IMR-90 (cell line): ENCODE measurements around the gene RPTOR. TPM values are rescaled to one million over a fixed set of nuclear protein-coding genes. Genes with fewer than 3 reads are reported as not detected.

Experiments
- ATAC-seq: fragments of 200-7000 bp; cut with Tn5 transposase; 2 replicates; pipeline ENCODE4 v1.9.1; 2020; ENCODE audit warnings: low read depth, mild to moderate bottlenecking, moderate library complexity
- BruUV-seq: library from RNA; stranded (reverse); fragments of 400-500 nt; replicated peaks from 2 replicates; lab custom pipeline; 2021; lab: Mats Ljungman, UMichigan
- CTCF ChIA-PET: fragments of 300-600 bp; formaldehyde crosslinking; extraction: SDS; loops from one replicate; lab custom pipeline; 2021; ENCODE audit warnings: antibody characterized with exemption; lab: Yijun Ruan, JAX
- POLR2A ChIA-PET: fragments of 300-600 bp; sonication (Branson Sonifier 250); formaldehyde crosslinking; loops from one replicate; lab custom pipeline; 2022; ENCODE audit warnings: antibody characterized with exemption; ENCODE audit not compliant: unreplicated experiment; lab: Charles Lee
- DNase-seq: peaks from one replicate; pipeline ENCODE4 v3.0.0; 2013
- H2AFZ ChIP-seq: replicated peaks from 2 replicates; pipeline ENCODE3; 2013; ENCODE audit warnings: low read length, mild to moderate bottlenecking; ENCODE audit not compliant: poor library complexity
- H2AK5ac ChIP-seq: 2 replicates; pipeline ENCODE4 v1.6.1; 2013; ENCODE audit warnings: low read depth, low read length, inconsistent platforms
- H2AK9ac ChIP-seq: replicated peaks from 2 replicates; pipeline ENCODE3; 2013; ENCODE audit warnings: mild to moderate bottlenecking, low read depth, low read length, moderate library complexity; ENCODE audit not compliant: poor library complexity
- H2BK120ac ChIP-seq: 2 replicates; pipeline ENCODE4 v1.6.1; 2013; ENCODE audit warnings: low read depth, low read length, inconsistent platforms
- H2BK15ac ChIP-seq: 3 replicates; pipeline ENCODE4 v1.6.1; 2013; ENCODE audit warnings: low read depth, low read length, inconsistent platforms
- H2BK20ac ChIP-seq: 2 replicates; pipeline ENCODE4 v1.6.1; 2013; ENCODE audit warnings: low read depth, mild to moderate bottlenecking, inconsistent platforms, low read length, moderate library complexity
- H2BK5ac ChIP-seq: 2 replicates; pipeline ENCODE4 v1.6.1; 2013; ENCODE audit warnings: mild to moderate bottlenecking, low read depth, low read length, inconsistent platforms; ENCODE audit not compliant: poor library complexity, severe bottlenecking
- H3K14ac ChIP-seq: replicated peaks from 2 replicates; pipeline ENCODE4 v1.6.1; 2013; ENCODE audit warnings: low read depth, low read length, inconsistent platforms
- H3K18ac ChIP-seq: 2 replicates; pipeline ENCODE4 v1.6.1; 2013; ENCODE audit warnings: low read depth, low read length, control low read depth
- H3K23ac ChIP-seq: 2 replicates; pipeline ENCODE4 v1.6.1; 2013; ENCODE audit warnings: low read depth, low read length, inconsistent platforms
- H3K27ac ChIP-seq: 2 replicates; pipeline ENCODE4 v1.5.1; 2013; ENCODE audit warnings: mild to moderate bottlenecking, control low read depth, low read length; ENCODE audit not compliant: insufficient read depth
- H3K27me3 ChIP-seq: 2 replicates; pipeline ENCODE4 v1.6.1; 2013; ENCODE audit warnings: low read length; ENCODE audit not compliant: control insufficient read depth, insufficient read depth
- H3K36me3 ChIP-seq: 2 replicates; pipeline ENCODE4 v1.6.1; 2013; ENCODE audit warnings: low read length, mixed read lengths; ENCODE audit not compliant: control insufficient read depth, insufficient read depth
- H3K4ac ChIP-seq: 2 replicates; pipeline ENCODE4 v1.6.1; 2013; ENCODE audit warnings: low read depth, low read length, inconsistent platforms
- H3K4me1 ChIP-seq: 2 replicates; pipeline ENCODE4 v1.6.1; 2013; ENCODE audit warnings: low read length, mixed read lengths; ENCODE audit not compliant: control insufficient read depth, insufficient read depth
- H3K4me2 ChIP-seq: 2 replicates; pipeline ENCODE4 v1.6.1; 2013; ENCODE audit warnings: low read depth, mild to moderate bottlenecking, control low read depth, low read length, moderate library complexity
- H3K4me3 ChIP-seq: 2 replicates; pipeline ENCODE4 v1.5.1; 2013; ENCODE audit warnings: low read depth, mild to moderate bottlenecking, control low read depth, low read length, moderate library complexity; ENCODE audit not compliant: insufficient read depth
- H3K56ac ChIP-seq: 2 replicates; pipeline ENCODE4 v1.6.1; 2013; ENCODE audit warnings: low read length, inconsistent platforms; ENCODE audit not compliant: insufficient read depth; ENCODE audit errors: extremely low read depth
- H3K79me1 ChIP-seq, 2 experiments: 2 replicates each; pipeline ENCODE4 v1.6.1; 2013; ENCODE audit warnings: low read length in 2 of 2, inconsistent platforms in 1 of 2, low read depth in 1 of 2
- H3K9ac ChIP-seq: 2 replicates; pipeline ENCODE4 v1.6.1; 2013; ENCODE audit warnings: low read depth, low read length, control low read depth
- H3K9me1 ChIP-seq: 2 replicates; pipeline ENCODE4 v1.6.1; 2013; ENCODE audit warnings: low read length, inconsistent platforms; ENCODE audit not compliant: insufficient read depth
- H3K9me3 ChIP-seq: 2 replicates; pipeline ENCODE4 v1.6.1; 2013; ENCODE audit warnings: low read length; ENCODE audit not compliant: control insufficient read depth, insufficient read depth
- H4K20me1 ChIP-seq: 2 replicates; pipeline ENCODE4 v1.6.1; 2013; ENCODE audit warnings: low read length, inconsistent platforms; ENCODE audit not compliant: insufficient read depth
- H4K5ac ChIP-seq: 2 replicates; pipeline ENCODE4 v1.6.1; 2013; ENCODE audit warnings: mild to moderate bottlenecking, low read depth, low read length, control low read depth
- H4K8ac ChIP-seq, 2 experiments: 2 replicates each; pipeline ENCODE4 v1.6.1; 2013; ENCODE audit warnings: low read depth in 2 of 2, low read length in 2 of 2, control low read depth in 1 of 2, inconsistent platforms in 1 of 2
- H4K91ac ChIP-seq: 2 replicates; pipeline ENCODE4 v1.6.1; 2013; ENCODE audit warnings: low read depth, low read length, inconsistent platforms; ENCODE audit not compliant: insufficient read depth
- BHLHE40 ChIP-seq: fragments of 150-350 bp; IDR thresholded peaks from 2 replicates; pipeline ENCODE4 v1.6.1; 2016; ENCODE audit warnings: mild to moderate bottlenecking, low read depth, low read length
- CEBPB ChIP-seq: IDR thresholded peaks from 2 replicates; pipeline ENCODE4 v1.6.1; 2012; ENCODE audit warnings: low read depth, low read length, improper control_type of control experiment
- CHD1 ChIP-seq: IDR thresholded peaks from 2 replicates; pipeline ENCODE4 v1.6.1; 2012; ENCODE audit warnings: low read depth, low read length, improper control_type of control experiment
- CTCF ChIP-seq: conservative IDR thresholded peaks from 2 replicates; pipeline ENCODE4 v1.5.1; 2012; ENCODE audit warnings: mild to moderate bottlenecking, low read depth, low read length, improper control_type of control experiment
- FOS ChIP-seq: fragments of 150-350 bp; IDR thresholded peaks from 2 replicates; pipeline ENCODE4 v1.6.1; 2016; ENCODE audit warnings: low read depth, low read length
- MAFK ChIP-seq: IDR thresholded peaks from 2 replicates; pipeline ENCODE4 v1.6.1; 2012; ENCODE audit warnings: low read depth, low read length, improper control_type of control experiment
- MAZ ChIP-seq: IDR thresholded peaks from 2 replicates; pipeline ENCODE4 v1.6.1; 2012; ENCODE audit warnings: low read depth, mild to moderate bottlenecking, low read length, improper control_type of control experiment, moderate library complexity, borderline replicate concordance
- MXI1 ChIP-seq: IDR thresholded peaks from 2 replicates; pipeline ENCODE4 v1.6.1; 2012; ENCODE audit warnings: low read depth, mild to moderate bottlenecking, low read length, moderate library complexity, borderline replicate concordance
- NFE2L2 ChIP-seq: fragments of 150-350 bp; IDR thresholded peaks from 2 replicates; pipeline ENCODE4 v1.6.1; 2016; ENCODE audit warnings: low read depth, mild to moderate bottlenecking, low read length
- POLR2A ChIP-seq: IDR thresholded peaks from 2 replicates; pipeline ENCODE4 v1.6.1; 2012; ENCODE audit warnings: mild to moderate bottlenecking, low read depth, low read length
- RAD21 ChIP-seq: IDR thresholded peaks from 2 replicates; pipeline ENCODE4 v1.6.1; 2012; ENCODE audit warnings: low read length, improper control_type of control experiment
- RCOR1 ChIP-seq: IDR thresholded peaks from 2 replicates; pipeline ENCODE4 v1.6.1; 2012; ENCODE audit warnings: mild to moderate bottlenecking, low read length, improper control_type of control experiment; ENCODE audit not compliant: insufficient replicate concordance
- RFX5 ChIP-seq: IDR thresholded peaks from 2 replicates; pipeline ENCODE4 v1.8.0; 2012; ENCODE audit warnings: low read depth, mild to moderate bottlenecking, low read length, moderate library complexity
- SMC3 ChIP-seq: fragments of 150-350 bp; IDR thresholded peaks from 2 replicates; pipeline ENCODE4 v1.6.1; 2016; ENCODE audit warnings: low read depth, mild to moderate bottlenecking, antibody characterized with exemption, low read length, moderate library complexity
- USF2 ChIP-seq: fragments of 150-350 bp; IDR thresholded peaks from 2 replicates; pipeline ENCODE4 v1.6.1; 2017; ENCODE audit warnings: mild to moderate bottlenecking, antibody characterized with exemption, low read length, low read depth
- WGBS, 2 experiments: methylation state at CpG; one replicate each; pipeline versions ENCODE4 v1.1.5 to v1.1.7; 2013; ENCODE audit warnings: missing lambda C conversion rate in 2 of 2; ENCODE audit not compliant: insufficient read length in 1 of 2; ENCODE audit errors: extremely low coverage in 2 of 2; 5-methylcytosine and 5-hydroxymethylcytosine counted together
- dilution Hi-C: fragments of 300-500 bp; cut with HindIII; formaldehyde crosslinking; loops from one replicate; pipeline ENCODE4 v1.14.3; 2018; ENCODE audit warnings: low sequenced_read_pairs; ENCODE audit not compliant: unreplicated experiment
- in situ Hi-C: fragments of 300-500 bp; cut with MboI; formaldehyde crosslinking; loops from 3 replicates; pipeline ENCODE4 v1.14.3; 2019; ENCODE audit warnings: low sequenced_read_pairs, inconsistent platforms, mixed read lengths
- intact Hi-C: fragments of 100-400 bp; cut with micrococcal nuclease; formaldehyde crosslinking; loops from 2 replicates; pipeline ENCODE4 v1.10.0; 2022
- polyA plus RNA-seq, 3 experiments: library from polyadenylated mRNA; depleted of rRNA; stranded (reverse); fragments of >200 nt; gene quantifications; 2 replicates each; pipeline ENCODE4 v1.2.3, GENCODE V29; 2012; ENCODE audit warnings: low replicate concordance in 1 of 3
- total RNA-seq: library from RNA; depleted of rRNA; stranded (reverse); fragments of >200 nt; gene quantifications from 2 replicates; pipeline ENCODE4 v1.2.3, GENCODE V29; 2012

Gene RPTOR
- total and polyA plus RNA-seq, 2 of the 4 experiments (the other 2 are of a cell fraction) = 10.8 to 14.7 TPM

DNA sequence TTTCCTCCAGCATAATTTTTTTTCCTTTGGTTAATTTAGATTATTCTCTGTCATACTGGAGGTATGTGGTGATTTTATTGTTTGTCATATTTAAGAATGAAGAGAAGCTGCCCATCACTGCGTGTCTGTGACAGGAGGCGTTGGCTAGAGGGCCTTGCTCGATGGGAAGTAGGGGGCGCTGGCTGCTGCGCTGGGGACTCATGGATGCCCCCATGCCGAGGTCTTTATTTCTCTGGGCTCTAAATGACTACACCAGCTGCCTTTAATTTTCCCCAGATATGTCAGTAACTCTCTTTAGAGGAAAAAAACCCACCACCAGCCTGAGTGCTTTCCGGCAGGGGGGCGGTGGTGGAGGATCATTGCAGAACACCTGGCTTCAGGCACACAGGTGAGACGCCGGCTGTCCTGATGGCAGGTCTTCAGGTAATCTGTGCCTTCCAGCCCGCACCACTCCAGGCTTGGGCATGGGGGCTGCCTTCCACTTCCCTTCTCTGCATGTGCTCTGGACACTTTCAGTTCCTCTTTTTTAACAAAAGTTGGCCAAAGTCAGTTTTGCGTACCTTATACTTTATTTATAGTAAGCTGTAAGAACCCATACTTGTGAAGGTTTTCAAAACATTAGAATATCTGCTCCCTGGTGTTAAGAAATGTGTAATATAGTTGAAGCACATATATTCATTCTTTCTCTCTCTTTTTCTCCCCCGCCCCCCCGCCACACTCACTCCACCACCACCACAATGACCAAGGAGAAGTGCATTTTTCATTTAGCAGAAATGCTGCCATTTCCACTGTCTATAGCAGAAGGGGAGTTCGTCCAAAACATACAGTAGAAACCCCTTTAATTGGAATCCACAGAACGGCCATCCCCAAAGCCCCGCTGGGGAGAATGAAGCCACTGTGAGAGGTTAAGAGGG, 192.7 kb downstream of the RPTOR start:
- Histone ChIP-seq H3K18ac (no peak overlapping the region), H3K4me3 (no peak overlapping the region), H2BK5ac (no peak overlapping the region), H3K27me3 (no peaks in the 10 kb centered on the region), H2BK120ac (no peak overlapping the region), H2AK5ac (no peak overlapping the region), H2AK9ac (no peak overlapping the region), H3K79me1 (peaks cover 6 to 17% of the 10 kb centered on the region in 2 experiments; a peak in 2 of 4 replicates), H3K23ac (no peak overlapping the region), H3K4me2 (no peak overlapping the region), H3K9ac (no peak overlapping the region), H2BK15ac (no peak overlapping the region), H3K27ac (no peak overlapping the region), H3K14ac (no peak overlapping the region), H3K36me3 (peaks cover 5% of the 10 kb centered on the region), H4K8ac (no peak overlapping the region), H4K20me1 (no peaks in the 10 kb centered on the region), H3K9me3 (peaks cover 4% of the 10 kb centered on the region), H2AFZ (no peak overlapping the region), H4K91ac (no peak overlapping the region), H3K4ac (no peak overlapping the region), H4K5ac (no peak overlapping the region), H3K4me1 (no peaks in the 10 kb centered on the region), H3K9me1 (peaks cover 8% of the 10 kb centered on the region), H3K56ac (no peak overlapping the region), H2BK20ac (no peak overlapping the region)
- DNase-seq = no peak
- POLR2A ChIA-PET = no interaction called here
- dilution Hi-C loops (no loop called here), in situ Hi-C loops (no loop called here), intact Hi-C loops (no loop called here)
- 77% methylated on average over 4 of the region's 17 CpGs; no CpG with 5 or more reads in 1 of the 2 experiments for WGBS, 2 experiments
- BruUV-seq = no TSS peak
- no peak for ATAC-seq
- CTCF ChIA-PET = no interaction called here
- no peak for TF ChIP-seq SMC3
- no peak for TF ChIP-seq MAZ
- no peak for TF ChIP-seq CEBPB
- no peak for TF ChIP-seq RCOR1
- no peak for TF ChIP-seq POLR2A
- no peak for TF ChIP-seq CHD1
- no peak for TF ChIP-seq FOS
- no peak for TF ChIP-seq CTCF
- no peak for TF ChIP-seq BHLHE40
- no peak for TF ChIP-seq RFX5
- no peak for TF ChIP-seq USF2
- TF ChIP-seq NFE2L2 = no peak
- TF ChIP-seq MAFK = no peak
- TF ChIP-seq RAD21 = no peak
- TF ChIP-seq MXI1 = no peak
